Tibial nerve (tissue), 3 donors: Measurements from ENCODE around the gene RGS7.

Experiments used
- CTCF ChIP-seq, 5 experiments: fragments of 200-600 bp in 3 of 5; fragments of 450-650 bp in 2 of 5; sonication (generic) in 3 of 5; IDR thresholded peaks; one replicate each; pipeline ENCODE4 v1.5.1; 2016 to 2019; ENCODE audit warnings: antibody characterized with exemption in 5 of 5, mild to moderate bottlenecking in 3 of 5, moderate library complexity in 2 of 5
- POLR2A ChIP-seq, 2 donors: fragments of 450-650 bp; IDR thresholded peaks; one replicate each; pipeline ENCODE4 v1.6.1; 2017; ENCODE audit warnings: antibody characterized with exemption in 2 of 2, mild to moderate bottlenecking in 2 of 2, moderate library complexity in 2 of 2

- no peak for TF ChIP-seq CTCF (IDR thresholded peaks at IDR 0.05)
- no peak for TF ChIP-seq POLR2A (IDR thresholded peaks at IDR 0.05)
Observed at GRCh38 chr1:241068359-241068758, 288.6 kb downstream of the RGS7 start.
